UCSD-AML1 (cell line): ENCODE data around the gene SPATA19.

Experiments used
- DNase-seq: peaks from one replicate; lab custom pipeline; 2025; ENCODE audit not compliant: unreplicated experiment; lab: John Stamatoyannopoulos, UW

Gene SPATA19

GRCh38 chr11:133835593-133836548, 9.4 kb downstream of the SPATA19 start:
- no peak for DNase-seq

- peak; percentile 41 for DNase-seq
Measured at GRCh38 chr11:133834682-133835592, 10.4 kb downstream of the SPATA19 start.

GRCh38 chr11:133833898-133834681, 11.2 kb downstream of the SPATA19 start:
- no peak for DNase-seq

- no peak for DNase-seq
Measured at GRCh38 chr11:133832991-133833897, 12.1 kb downstream of the SPATA19 start.

- DNase-seq: no peak
Measured at GRCh38 chr11:133832096-133832990, 13.0 kb downstream of the SPATA19 start.

- no peak for DNase-seq
Measured at GRCh38 chr11:133830931-133831907, 14.1 kb downstream of the SPATA19 start.

GRCh38 chr11:133829566-133829965, 15.7 kb downstream of the SPATA19 start:
- DNase-seq: no peak

- no peak for DNase-seq
Measured at GRCh38 chr11:133828871-133829270, 16.4 kb downstream of the SPATA19 start.

GRCh38 chr11:133827556-133827955, 17.8 kb downstream of the SPATA19 start:
- DNase-seq: no peak

GRCh38 chr11:133826866-133827265, 18.4 kb downstream of the SPATA19 start:
- DNase-seq: no peak

GRCh38 chr11:133825666-133826065, 19.6 kb downstream of the SPATA19 start:
- no peak for DNase-seq

GRCh38 chr11:133825156-133825555, 20.2 kb downstream of the SPATA19 start:
- DNase-seq: no peak

GRCh38 chr11:133824593-133824992, 20.7 kb downstream of the SPATA19 start:
- no peak for DNase-seq

- no peak for DNase-seq
Measured at GRCh38 chr11:133823614-133824013, 21.7 kb downstream of the SPATA19 start.

GRCh38 chr11:133823211-133823610, 22.1 kb downstream of the SPATA19 start:
- DNase-seq: no peak

- DNase-seq: peak; percentile 34
Measured at GRCh38 chr11:133821776-133822175, 23.5 kb downstream of the SPATA19 start.

- no peak for DNase-seq
Measured at GRCh38 chr11:133819746-133820315, 25.5 kb downstream of the SPATA19 start.
